ENCODE measurements around the gene AATK. TPM values are rescaled to one million over a fixed set of nuclear protein-coding genes. Genes with fewer than 3 reads are reported as not detected.
A peak's percentile ranks its signal among the peaks of the same experiment; 100 is the strongest.

Gene AATK
- total and polyA plus RNA-seq, 4 donors: 9.6 to 54.6 (median 23.7) TPM

DNA sequence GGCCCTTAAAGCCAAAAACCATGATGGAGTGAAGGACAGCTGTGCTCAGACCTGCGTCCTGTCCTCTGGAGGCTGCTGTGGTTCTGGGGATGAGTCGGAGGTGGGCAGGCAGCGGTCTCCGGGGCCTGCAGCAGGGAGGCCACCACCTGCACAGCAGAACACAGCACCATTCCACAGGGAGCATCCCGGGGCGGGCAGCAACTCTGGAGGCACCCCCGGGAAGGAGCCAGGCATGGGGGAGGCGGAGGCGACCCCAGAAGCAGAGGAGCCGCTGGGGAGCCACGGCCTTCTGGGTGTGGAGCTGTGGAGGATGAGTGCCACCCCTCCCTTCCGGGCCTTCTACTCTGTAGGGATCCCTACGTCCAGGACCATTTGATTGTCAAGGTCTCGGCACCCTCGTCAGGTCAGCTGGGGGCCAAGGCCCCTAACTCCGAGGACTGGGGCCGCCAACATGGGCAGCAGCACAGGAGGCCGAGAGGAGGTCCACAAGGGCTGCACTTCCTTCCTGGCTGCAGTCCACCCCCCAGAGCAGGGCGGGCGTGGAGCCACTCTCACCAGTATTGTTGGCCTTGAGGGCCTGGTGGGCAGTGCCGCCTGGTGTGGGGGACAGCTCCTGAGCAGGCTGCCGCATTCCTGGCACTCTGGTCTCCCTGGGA is 32.9 kb upstream of the AATK start:
- ATAC-seq (ENCODE audit: insufficient read depth, low FRiP score): no peak
- WGBS, 2 donors: 83 to 86% methylated on average over 22 of the region's 22 CpGs
- Histone ChIP-seq H3K36me3 (ENCODE audit: control insufficient read depth in 4 of 4, insufficient read depth in 4 of 4, low read length in 4 of 4) (peaks cover 0 to 19% (median 2%) of the 10 kb centered on the region in 4 donors), H3K27me3 (ENCODE audit: control insufficient read depth in 3 of 3, insufficient read depth in 3 of 3, low read length in 2 of 3) (no peaks in the 10 kb centered on the region), H3K9me3 (ENCODE audit: control insufficient read depth in 4 of 4, insufficient read depth in 3 of 4, low read length in 3 of 4) (no peaks in the 10 kb centered on the region), H3K4me3 (no peak overlapping the region), H3K9ac (ENCODE audit: insufficient read depth in 1 of 2, low read length in 2 of 2) (no peak overlapping the region), H3K4me1 (ENCODE audit: control insufficient read depth in 5 of 5, insufficient read depth in 5 of 5, low read length in 5 of 5) (peaks cover 0 to 13% (median 0%) of the 10 kb centered on the region in 5 donors), H3K27ac (ENCODE audit: low read depth in 1 of 2, low read length in 1 of 2) (peak overlapping the region in 1 of 2 donors; percentile 8)
- no peak for DNase-seq
- TF ChIP-seq, protein P1, sequence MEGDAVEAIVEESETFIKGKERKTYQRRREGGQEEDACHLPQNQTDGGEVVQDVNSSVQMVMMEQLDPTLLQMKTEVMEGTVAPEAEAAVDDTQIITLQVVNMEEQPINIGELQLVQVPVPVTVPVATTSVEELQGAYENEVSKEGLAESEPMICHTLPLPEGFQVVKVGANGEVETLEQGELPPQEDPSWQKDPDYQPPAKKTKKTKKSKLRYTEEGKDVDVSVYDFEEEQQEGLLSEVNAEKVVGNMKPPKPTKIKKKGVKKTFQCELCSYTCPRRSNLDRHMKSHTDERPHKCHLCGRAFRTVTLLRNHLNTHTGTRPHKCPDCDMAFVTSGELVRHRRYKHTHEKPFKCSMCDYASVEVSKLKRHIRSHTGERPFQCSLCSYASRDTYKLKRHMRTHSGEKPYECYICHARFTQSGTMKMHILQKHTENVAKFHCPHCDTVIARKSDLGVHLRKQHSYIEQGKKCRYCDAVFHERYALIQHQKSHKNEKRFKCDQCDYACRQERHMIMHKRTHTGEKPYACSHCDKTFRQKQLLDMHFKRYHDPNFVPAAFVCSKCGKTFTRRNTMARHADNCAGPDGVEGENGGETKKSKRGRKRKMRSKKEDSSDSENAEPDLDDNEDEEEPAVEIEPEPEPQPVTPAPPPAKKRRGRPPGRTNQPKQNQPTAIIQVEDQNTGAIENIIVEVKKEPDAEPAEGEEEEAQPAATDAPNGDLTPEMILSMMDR (IDR thresholded peaks at IDR 0.05; ENCODE audit: control extremely low read depth, extremely low read depth): no peak

DNA sequence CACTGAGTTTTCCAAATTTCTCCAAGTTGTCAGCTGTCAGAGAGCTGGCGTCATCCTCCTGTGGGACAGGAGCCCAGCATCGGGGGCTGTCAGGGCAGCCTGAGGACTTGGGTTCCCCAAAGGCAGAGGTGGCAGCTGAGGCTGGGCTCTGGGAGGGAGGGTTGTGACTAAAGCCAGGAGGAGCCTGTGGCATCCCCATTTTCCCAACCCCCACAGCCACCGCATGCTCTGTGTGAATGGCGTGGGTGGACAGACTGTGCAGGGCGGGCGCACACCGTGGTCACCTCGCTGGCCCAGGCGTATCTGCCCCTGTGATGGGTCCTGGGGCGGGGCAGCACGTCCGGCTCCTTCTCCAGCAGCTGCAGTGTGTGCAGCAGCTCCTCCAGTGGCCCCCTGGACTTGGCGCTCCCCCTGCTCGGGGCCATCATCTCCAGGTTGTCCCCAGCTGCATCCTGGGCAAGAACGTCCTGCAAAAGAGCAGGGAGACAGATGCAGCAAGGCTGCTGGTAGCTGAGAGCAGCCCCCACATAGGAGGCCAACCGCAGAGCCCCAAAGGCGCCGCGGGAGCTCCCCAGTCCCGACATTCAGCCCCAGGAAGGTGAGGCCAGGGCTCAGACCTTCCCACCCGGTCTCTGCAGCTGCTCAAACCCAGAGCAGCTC is 31.9 kb upstream of the AATK start:
- peaks cover 0 to 19% (median 0%) of the 10 kb centered on the region in 5 donors for H3K4me1 ChIP-seq (ENCODE audit: control insufficient read depth in 5 of 5, insufficient read depth in 5 of 5, low read length in 5 of 5)
- TF ChIP-seq, protein P1 (IDR thresholded peaks at IDR 0.05; ENCODE audit: control extremely low read depth, extremely low read depth): no peak
- DNase-seq (no peak), ATAC-seq (ENCODE audit: insufficient read depth, low FRiP score) (no peak)
- no peak overlapping the region for H3K27ac ChIP-seq (ENCODE audit: low read depth in 1 of 2, low read length in 1 of 2)
- H3K36me3 ChIP-seq (ENCODE audit: control insufficient read depth in 4 of 4, insufficient read depth in 4 of 4, low read length in 4 of 4): peaks cover 0 to 15% (median 2%) of the 10 kb centered on the region in 4 donors
- WGBS, 2 donors: 86 to 88% methylated on average over 18 to 21 of the region's 21 CpGs
- H3K9ac ChIP-seq (ENCODE audit: insufficient read depth in 1 of 2, low read length in 2 of 2): no peak overlapping the region
- no peaks in the 10 kb centered on the region for H3K9me3 ChIP-seq (ENCODE audit: control insufficient read depth in 4 of 4, insufficient read depth in 3 of 4, low read length in 3 of 4)
- H3K27me3 ChIP-seq (ENCODE audit: control insufficient read depth in 3 of 3, insufficient read depth in 3 of 3, low read length in 2 of 3): no peaks in the 10 kb centered on the region
- H3K4me3 ChIP-seq: no peak overlapping the region

DNA sequence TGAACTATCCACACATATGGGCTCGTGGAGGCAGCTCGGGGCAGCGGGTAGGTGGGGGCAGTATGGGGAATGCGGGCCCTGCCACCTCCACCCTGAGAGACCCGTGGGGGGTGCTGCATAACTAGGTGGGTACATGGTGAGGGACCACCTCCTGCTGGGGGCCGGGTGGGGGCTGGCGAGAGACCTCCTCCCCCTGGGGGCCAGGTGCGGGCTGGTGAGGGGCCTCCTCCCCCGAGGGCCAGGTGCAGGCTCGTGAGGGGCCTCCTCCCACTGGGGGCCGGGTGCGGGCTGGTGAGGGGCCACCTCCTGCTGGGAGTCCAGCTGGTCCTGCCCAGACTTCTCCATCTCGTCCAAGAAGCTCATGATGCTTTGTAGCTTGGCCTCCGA is 31.4 kb upstream of the AATK start:
- Histone ChIP-seq H3K9ac (ENCODE audit: insufficient read depth in 1 of 2, low read length in 2 of 2) (no peak overlapping the region), H3K9me3 (ENCODE audit: control insufficient read depth in 4 of 4, insufficient read depth in 3 of 4, low read length in 3 of 4) (no peaks in the 10 kb centered on the region), H3K36me3 (ENCODE audit: control insufficient read depth in 4 of 4, insufficient read depth in 4 of 4, low read length in 4 of 4) (peaks cover 0 to 13% (median 2%) of the 10 kb centered on the region in 4 donors), H3K4me1 (ENCODE audit: control insufficient read depth in 5 of 5, insufficient read depth in 5 of 5, low read length in 5 of 5) (peaks cover 0 to 19% (median 0%) of the 10 kb centered on the region in 5 donors), H3K27me3 (ENCODE audit: control insufficient read depth in 3 of 3, insufficient read depth in 3 of 3, low read length in 2 of 3) (no peaks in the 10 kb centered on the region), H3K4me3 (no peak overlapping the region), H3K27ac (ENCODE audit: low read depth in 1 of 2, low read length in 1 of 2) (no peak overlapping the region)
- TF ChIP-seq, protein P1 (IDR thresholded peaks at IDR 0.05; ENCODE audit: control extremely low read depth, extremely low read depth): no peak
- ATAC-seq (ENCODE audit: insufficient read depth, low FRiP score) (no peak), DNase-seq (no peak)
- whole genome bisulfite sequencing, 2 donors: 70 to 76% methylated on average over 12 to 14 of the region's 14 CpGs
